ENCODE measurements around the gene C2orf78.
"Not testable (repeated sequence)": the region's sequence is repeated elsewhere in the genome, so short reads cannot be mapped to it uniquely, and the experiment has no call there.

- TF ChIP-seq EZH2phosphoT487 (IDR thresholded peaks at IDR 0.05; ENCODE audit: borderline replicate concordance, low read depth) = not testable (repeated sequence)
- TF ChIP-seq, protein P1, sequence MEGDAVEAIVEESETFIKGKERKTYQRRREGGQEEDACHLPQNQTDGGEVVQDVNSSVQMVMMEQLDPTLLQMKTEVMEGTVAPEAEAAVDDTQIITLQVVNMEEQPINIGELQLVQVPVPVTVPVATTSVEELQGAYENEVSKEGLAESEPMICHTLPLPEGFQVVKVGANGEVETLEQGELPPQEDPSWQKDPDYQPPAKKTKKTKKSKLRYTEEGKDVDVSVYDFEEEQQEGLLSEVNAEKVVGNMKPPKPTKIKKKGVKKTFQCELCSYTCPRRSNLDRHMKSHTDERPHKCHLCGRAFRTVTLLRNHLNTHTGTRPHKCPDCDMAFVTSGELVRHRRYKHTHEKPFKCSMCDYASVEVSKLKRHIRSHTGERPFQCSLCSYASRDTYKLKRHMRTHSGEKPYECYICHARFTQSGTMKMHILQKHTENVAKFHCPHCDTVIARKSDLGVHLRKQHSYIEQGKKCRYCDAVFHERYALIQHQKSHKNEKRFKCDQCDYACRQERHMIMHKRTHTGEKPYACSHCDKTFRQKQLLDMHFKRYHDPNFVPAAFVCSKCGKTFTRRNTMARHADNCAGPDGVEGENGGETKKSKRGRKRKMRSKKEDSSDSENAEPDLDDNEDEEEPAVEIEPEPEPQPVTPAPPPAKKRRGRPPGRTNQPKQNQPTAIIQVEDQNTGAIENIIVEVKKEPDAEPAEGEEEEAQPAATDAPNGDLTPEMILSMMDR (IDR thresholded peaks at IDR 0.05) = not testable (repeated sequence)
These were observed 581 bp upstream of the C2orf78 start for GRCh38 chr2:73783402-73783801.
